ENCODE data around the gene FANCE.
A peak's percentile ranks its signal among the peaks of the same experiment; 100 is the strongest.

FANCE gene

DNA sequence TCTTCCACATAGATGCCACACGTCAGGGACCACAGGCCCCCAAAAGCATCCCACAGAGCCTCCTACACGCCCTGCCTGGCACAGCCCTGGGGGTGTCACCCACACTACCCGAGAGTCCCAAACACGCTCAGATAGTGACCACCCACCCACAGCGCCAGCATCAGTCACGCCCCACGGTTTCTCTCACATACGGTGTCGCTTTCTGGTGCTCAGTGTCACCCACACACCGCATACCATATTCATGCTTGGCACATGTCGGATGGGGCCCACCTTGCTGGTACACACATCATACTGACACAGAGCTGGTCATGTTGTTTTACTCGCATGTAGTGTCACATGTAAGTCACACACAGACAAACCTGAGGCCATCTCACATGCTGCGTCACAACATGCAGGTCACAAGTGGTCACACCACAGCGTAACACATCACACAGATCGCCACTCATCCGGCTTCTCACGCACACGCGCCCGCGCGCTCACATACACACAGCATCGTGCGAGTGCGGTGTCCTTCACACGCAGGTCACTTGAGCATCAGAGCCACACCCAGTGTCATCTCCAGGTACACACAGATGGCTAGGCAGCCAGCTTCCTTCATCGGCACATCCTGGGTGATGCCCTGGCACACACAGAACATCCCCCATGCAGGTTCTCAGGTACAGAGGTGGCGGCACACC is 41.3 kb downstream of the FANCE start:
- Histone ChIP-seq H3K9ac (ENCODE audit: low read length) (no peak overlapping the region), H3K4me1 (ENCODE audit: control insufficient read depth, insufficient read depth, low read length) (peaks cover 73% of the 10 kb centered on the region), H3K27ac (ENCODE audit: low read depth, low read length) (no peak overlapping the region), H3K9me3 (ENCODE audit: control insufficient read depth, insufficient read depth, low read depth, low read length) (no peaks in the 10 kb centered on the region), H3K4me3 (ENCODE audit: low read depth, low read length) (no peak overlapping the region), H3K36me3 (ENCODE audit: control insufficient read depth, insufficient read depth, low read length) (no peaks in the 10 kb centered on the region), H3K27me3 (ENCODE audit: control insufficient read depth, insufficient read depth, low read length) (peaks cover 5% of the 10 kb centered on the region)

DNA sequence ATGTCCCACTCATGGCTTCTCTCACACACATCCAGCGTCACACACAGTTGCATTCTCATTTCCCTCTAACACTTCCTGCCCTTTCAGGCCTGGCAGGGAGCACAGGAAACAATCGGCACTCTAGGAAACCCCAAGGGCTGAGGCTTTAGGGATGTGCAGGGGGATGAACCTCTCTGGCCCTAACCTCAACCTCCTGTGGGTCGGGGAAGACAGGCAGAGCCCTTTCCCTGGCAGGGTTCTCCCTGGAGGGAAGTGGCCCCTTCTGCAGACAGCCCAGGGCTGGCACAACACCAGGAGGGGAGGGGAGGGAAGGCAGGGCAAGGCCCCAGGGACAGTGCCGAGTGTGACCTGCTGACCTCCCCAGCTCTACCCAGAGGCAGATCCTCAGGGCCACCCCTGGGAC is 42.0 kb downstream of the FANCE start:
- Histone ChIP-seq H3K27me3 (ENCODE audit: control insufficient read depth, insufficient read depth, low read length) (peaks cover 12% of the 10 kb centered on the region), H3K4me1 (ENCODE audit: control insufficient read depth, insufficient read depth, low read length) (peaks cover 77% of the 10 kb centered on the region), H3K9me3 (ENCODE audit: control insufficient read depth, insufficient read depth, low read depth, low read length) (no peaks in the 10 kb centered on the region), H3K4me3 (ENCODE audit: low read depth, low read length) (no peak overlapping the region), H3K27ac (ENCODE audit: low read depth, low read length) (no peak overlapping the region), H3K36me3 (ENCODE audit: control insufficient read depth, insufficient read depth, low read length) (no peaks in the 10 kb centered on the region), H3K9ac (ENCODE audit: low read length) (no peak overlapping the region)

DNA sequence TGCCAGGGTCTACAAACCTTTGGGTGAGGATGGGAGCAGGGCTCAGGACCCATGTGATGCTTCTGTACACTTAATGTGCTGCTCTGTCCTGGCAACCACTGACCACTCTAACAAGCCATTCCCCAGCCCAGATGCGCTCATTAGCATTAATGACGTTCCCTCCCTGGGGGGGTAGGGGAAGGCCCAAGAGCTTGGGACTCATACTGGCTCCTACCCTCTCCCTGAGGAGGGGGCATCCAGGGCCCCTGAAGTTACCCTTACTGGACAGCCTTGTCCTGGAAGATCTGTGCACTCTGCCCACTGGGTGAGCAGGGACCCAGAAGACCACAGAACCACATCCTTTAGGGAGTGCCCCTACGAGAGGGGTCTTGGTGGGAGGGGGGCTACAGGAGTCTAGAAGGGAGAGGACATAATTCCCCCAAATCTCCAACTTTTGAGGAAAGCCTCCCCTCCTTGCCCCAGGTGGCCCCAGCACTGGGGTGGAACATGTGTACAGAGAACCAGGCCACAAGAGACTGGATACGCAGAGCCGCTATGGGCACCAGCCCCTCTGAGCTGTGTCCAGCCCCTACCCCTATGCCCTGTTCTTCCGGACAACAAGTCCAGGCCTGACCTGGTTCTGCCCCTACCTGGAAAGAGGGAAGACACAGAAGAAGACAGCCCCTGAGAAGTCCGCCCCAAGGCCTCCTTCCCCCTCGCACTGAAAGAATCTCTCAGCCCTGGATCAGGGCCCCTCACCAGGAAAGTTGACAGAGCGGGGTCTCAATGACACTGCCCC is 43.3 kb downstream of the FANCE start:
- Histone ChIP-seq H3K9me3 (ENCODE audit: control insufficient read depth, insufficient read depth, low read depth, low read length) (no peaks in the 10 kb centered on the region), H3K4me3 (ENCODE audit: low read depth, low read length) (peak overlapping the region; percentile 80), H3K27me3 (ENCODE audit: control insufficient read depth, insufficient read depth, low read length) (peaks cover 13% of the 10 kb centered on the region), H3K27ac (ENCODE audit: low read depth, low read length) (no peak overlapping the region; the same call in 1 of the 2 replicates), H3K36me3 (ENCODE audit: control insufficient read depth, insufficient read depth, low read length) (no peaks in the 10 kb centered on the region), H3K9ac (ENCODE audit: low read length) (peak overlapping the region; percentile 83), H3K4me1 (ENCODE audit: control insufficient read depth, insufficient read depth, low read length) (peaks cover 67% of the 10 kb centered on the region)

DNA sequence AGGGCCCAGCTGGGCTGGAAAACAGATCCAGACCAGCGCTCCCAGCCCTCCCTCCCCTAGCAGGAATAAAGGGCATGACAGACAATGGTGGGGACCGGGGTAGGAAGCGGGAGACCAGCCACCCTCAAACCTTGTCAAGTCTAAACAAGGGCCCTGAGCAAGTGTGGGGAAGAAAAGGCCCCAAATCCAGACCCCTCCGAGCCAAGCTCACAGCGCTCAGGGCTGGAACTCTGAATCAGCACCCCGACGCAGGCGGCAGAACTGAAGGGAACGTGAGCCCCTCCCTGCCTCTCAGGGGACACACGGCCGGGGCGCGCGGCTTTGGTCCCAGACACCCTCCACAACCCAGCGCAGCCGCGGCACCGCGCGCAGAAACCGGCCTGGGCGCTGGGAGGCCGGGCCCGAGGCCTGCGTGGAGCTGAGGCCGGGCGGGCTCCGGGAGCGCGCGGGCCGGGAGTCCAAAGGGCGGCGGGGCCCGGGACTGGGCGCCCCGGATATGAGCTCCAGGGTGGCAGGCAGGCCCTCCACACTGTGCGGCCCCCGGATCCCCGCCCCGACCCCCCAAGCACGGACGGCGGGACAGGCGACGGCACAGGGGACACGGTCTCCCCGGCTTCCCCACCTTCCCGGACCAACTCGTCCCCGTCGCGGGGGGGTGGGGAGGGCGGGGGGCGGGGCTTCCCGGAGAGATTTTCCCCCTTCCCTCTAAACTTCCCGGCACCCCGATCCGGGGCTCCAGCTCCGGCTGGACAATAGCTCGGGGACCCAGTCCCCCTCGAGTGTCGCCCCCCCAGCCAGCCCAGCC is 44.1 kb downstream of the FANCE start:
- H3K4me1 ChIP-seq (ENCODE audit: control insufficient read depth, insufficient read depth, low read length): peaks cover 67% of the 10 kb centered on the region

DNA sequence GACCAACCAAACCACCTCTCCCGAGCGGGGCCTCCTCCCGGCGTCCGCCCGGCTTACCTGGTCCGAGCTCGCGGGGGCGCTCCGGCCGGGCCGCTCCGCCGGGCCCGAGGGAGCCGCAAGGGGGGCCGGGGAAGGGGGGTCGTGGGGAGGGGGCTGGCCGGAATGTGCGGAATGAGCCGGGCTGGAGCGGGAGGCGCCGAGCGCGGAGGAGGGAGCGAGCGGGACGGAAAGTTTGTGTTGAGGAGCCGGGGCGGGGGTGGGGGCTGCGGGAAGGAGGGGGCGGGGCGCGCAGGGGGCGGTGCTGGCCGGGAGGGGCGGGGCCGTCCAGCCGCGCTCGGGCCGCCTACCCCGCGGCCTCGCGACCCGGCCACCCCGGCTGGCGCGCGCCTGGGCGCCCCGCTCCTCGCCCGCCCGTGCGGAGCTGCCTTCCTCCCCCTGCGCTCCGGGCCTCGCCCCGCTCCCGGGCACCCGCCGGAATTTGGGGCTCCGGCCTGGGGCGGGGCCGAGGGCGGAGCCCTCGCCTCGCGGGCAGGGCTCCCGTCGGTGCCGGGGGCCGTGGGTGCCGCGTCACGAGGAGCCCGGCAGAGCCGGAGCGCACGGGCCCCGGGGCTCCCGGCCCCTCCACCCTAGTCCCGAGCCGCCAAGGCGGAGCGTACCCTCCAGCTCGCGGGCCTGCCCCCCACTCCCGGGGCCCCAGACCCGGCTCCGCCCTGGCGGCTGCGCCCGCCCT is 44.9 kb downstream of the FANCE start, which contains the start of gene TEAD3:
TSS of gene TEAD3 (minus strand) at position 239 of the 730 bp plus-strand sequence.
- H3K27ac ChIP-seq (ENCODE audit: low read depth, low read length): peak within 1 kb of the TSS; percentile 93
- peak within 1 kb of the TSS; percentile 83 for H3K9ac ChIP-seq (ENCODE audit: low read length)
- peaks cover 60% of the 10 kb centered on the region for H3K4me1 ChIP-seq (ENCODE audit: control insufficient read depth, insufficient read depth, low read length)
- no peaks in the 10 kb centered on the region for H3K9me3 ChIP-seq (ENCODE audit: control insufficient read depth, insufficient read depth, low read depth, low read length)
- H3K36me3 ChIP-seq (ENCODE audit: control insufficient read depth, insufficient read depth, low read length): no peaks in the 10 kb centered on the region
- H3K27me3 ChIP-seq (ENCODE audit: control insufficient read depth, insufficient read depth, low read length): peaks cover 13% of the 10 kb centered on the region
- H3K4me3 ChIP-seq (ENCODE audit: low read depth, low read length): peak within 1 kb of the TSS; percentile 80

More for the DNA sequence above, 44.1 kb downstream of the FANCE start:
- Histone ChIP-seq H3K27me3 (ENCODE audit: control insufficient read depth, insufficient read depth, low read length) (peaks cover 13% of the 10 kb centered on the region), H3K4me3 (ENCODE audit: low read depth, low read length) (peak overlapping the region; percentile 80), H3K36me3 (ENCODE audit: control insufficient read depth, insufficient read depth, low read length) (no peaks in the 10 kb centered on the region), H3K9me3 (ENCODE audit: control insufficient read depth, insufficient read depth, low read depth, low read length) (no peaks in the 10 kb centered on the region), H3K27ac (ENCODE audit: low read depth, low read length) (no peak overlapping the region; the same call in 1 of the 2 replicates), H3K9ac (ENCODE audit: low read length) (peak overlapping the region; percentile 83)

DNA sequence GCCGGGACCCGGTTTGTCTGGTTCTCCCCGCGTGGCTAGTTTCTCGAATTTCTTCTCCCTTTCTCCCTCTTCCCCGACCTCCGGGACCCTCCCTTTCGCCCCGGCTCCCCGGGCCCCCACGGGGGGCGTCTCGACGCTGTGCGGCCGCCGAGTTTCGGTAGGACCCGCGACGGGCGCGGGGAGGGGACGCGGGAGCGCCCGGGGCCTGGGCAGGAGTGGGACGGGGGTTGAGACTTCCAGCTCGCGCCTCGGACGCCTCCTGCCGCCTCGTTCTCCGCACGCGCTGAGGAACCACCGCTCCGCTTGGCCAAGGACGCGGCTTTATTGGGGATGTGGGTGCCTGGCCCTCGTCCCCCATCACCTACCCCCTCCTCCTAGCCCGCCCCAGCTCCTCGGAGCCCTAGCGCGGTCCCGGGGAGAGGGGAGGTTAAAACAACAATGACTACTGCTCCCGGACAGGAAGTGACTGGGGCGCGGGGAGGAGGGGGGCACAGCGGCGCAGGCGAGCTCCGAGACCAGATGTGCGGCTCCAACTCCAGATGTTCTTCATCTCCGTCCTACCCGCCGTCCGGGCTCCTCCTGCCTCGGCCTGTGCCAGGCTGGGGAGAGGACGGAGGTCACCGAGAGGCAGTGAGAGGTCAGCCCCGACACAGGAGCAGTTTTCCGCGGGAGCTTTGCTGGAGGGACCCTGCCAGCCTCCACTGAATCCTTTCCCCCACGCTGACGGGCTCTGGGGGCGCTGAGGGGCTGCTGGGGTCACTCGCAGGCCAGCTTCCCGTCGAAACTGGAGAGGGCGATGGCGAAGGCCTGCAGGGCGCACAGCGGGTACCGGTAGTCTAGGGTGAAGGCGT is 45.7 kb downstream of the FANCE start:
- peaks cover 13% of the 10 kb centered on the region for H3K27me3 ChIP-seq (ENCODE audit: control insufficient read depth, insufficient read depth, low read length)
- H3K9me3 ChIP-seq (ENCODE audit: control insufficient read depth, insufficient read depth, low read depth, low read length): no peaks in the 10 kb centered on the region
- no peaks in the 10 kb centered on the region for H3K36me3 ChIP-seq (ENCODE audit: control insufficient read depth, insufficient read depth, low read length)
- H3K9ac ChIP-seq (ENCODE audit: low read length): peak overlapping the region; percentile 76
- H3K27ac ChIP-seq (ENCODE audit: low read depth, low read length): peak overlapping the region; percentile 93
- peaks cover 52% of the 10 kb centered on the region for H3K4me1 ChIP-seq (ENCODE audit: control insufficient read depth, insufficient read depth, low read length)
- H3K4me3 ChIP-seq (ENCODE audit: low read depth, low read length): peak overlapping the region; percentile 80

DNA sequence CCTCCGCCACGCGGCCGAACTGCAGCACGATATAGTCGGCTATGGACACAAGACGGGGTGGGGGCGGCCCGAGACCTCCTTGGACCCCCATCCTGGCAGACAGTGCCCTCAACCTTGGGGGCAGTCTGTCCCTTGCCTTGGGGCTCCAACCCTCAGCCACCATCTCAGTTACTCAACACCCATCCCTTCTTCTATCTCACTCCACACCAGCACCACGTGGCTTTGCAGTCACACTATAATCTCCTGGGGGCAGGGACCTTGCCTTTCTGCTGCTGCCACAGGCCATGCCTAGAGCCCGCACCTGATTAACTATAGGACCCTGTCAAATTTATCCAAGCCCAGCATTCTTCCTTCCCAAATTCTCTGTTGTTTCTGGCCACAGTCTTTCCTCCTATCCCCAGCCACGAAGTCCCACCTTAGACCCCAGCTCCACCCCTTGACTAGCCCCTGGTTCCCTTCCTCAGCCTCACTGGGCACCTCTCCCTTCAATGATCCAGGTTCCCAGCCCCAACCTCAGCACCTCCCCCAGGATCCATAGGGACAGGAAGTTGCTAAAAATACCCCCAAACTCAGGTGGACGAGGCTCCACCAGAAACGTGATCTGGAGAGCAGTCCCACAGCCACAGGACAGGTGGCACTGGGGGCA is 46.4 kb downstream of the FANCE start:
- Histone ChIP-seq H3K9me3 (ENCODE audit: control insufficient read depth, insufficient read depth, low read depth, low read length) (no peaks in the 10 kb centered on the region), H3K9ac (ENCODE audit: low read length) (peak overlapping the region; percentile 76), H3K4me3 (ENCODE audit: low read depth, low read length) (peak overlapping the region; percentile 80), H3K4me1 (ENCODE audit: control insufficient read depth, insufficient read depth, low read length) (peaks cover 45% of the 10 kb centered on the region), H3K36me3 (ENCODE audit: control insufficient read depth, insufficient read depth, low read length) (no peaks in the 10 kb centered on the region), H3K27ac (ENCODE audit: low read depth, low read length) (peak overlapping the region; percentile 93; the same call in 1 of the 2 replicates), H3K27me3 (ENCODE audit: control insufficient read depth, insufficient read depth, low read length) (peaks cover 13% of the 10 kb centered on the region)

DNA sequence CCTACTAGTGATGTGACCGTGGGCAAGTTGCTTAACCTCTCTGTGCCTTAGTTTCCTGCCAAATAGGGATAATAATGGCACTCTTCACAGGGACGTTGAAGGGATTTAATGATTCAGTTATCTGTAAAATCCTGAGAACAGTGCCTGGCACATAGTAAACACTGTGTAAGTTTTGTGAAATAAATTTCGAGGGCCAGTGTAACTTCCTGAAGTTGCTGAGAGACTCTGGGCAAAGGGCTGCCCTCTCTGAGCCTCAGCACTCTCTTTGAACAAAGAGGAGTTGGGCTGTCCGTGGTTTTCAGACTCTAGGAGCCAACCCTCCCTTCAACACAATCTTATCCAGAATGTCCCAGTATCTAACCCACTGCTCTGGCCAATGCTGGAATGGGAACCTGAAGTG is 47.2 kb downstream of the FANCE start:
- Histone ChIP-seq H3K4me3 (ENCODE audit: low read depth, low read length) (no peak overlapping the region), H3K9ac (ENCODE audit: low read length) (no peak overlapping the region), H3K27ac (ENCODE audit: low read depth, low read length) (no peak overlapping the region), H3K4me1 (ENCODE audit: control insufficient read depth, insufficient read depth, low read length) (peaks cover 37% of the 10 kb centered on the region), H3K36me3 (ENCODE audit: control insufficient read depth, insufficient read depth, low read length) (no peaks in the 10 kb centered on the region), H3K27me3 (ENCODE audit: control insufficient read depth, insufficient read depth, low read length) (peaks cover 13% of the 10 kb centered on the region), H3K9me3 (ENCODE audit: control insufficient read depth, insufficient read depth, low read depth, low read length) (no peaks in the 10 kb centered on the region)

DNA sequence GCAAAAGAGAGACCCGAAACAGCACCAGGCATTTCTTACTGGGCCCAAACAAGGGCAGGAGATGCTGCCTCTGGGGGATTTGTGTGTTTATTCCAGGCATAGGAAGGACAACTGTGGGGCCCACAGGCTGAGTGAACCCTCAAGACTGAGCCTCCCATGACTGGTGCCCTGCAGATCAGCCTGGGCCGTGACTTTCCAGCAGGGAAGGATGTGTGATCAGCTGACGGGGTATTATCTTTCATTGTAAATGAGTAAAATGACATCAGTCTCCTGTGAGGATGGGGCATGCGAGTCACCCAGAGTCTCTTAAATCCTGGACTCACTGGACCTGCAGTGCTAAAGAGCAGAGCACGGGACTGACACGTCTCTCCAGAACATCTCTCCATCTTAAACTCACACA is 48.6 kb downstream of the FANCE start:
- Histone ChIP-seq H3K9ac (ENCODE audit: low read length) (no peak overlapping the region), H3K4me3 (ENCODE audit: low read depth, low read length) (no peak overlapping the region), H3K9me3 (ENCODE audit: control insufficient read depth, insufficient read depth, low read depth, low read length) (no peaks in the 10 kb centered on the region), H3K36me3 (ENCODE audit: control insufficient read depth, insufficient read depth, low read length) (no peaks in the 10 kb centered on the region), H3K4me1 (ENCODE audit: control insufficient read depth, insufficient read depth, low read length) (peaks cover 26% of the 10 kb centered on the region), H3K27me3 (ENCODE audit: control insufficient read depth, insufficient read depth, low read length) (peaks cover 13% of the 10 kb centered on the region), H3K27ac (ENCODE audit: low read depth, low read length) (no peak overlapping the region)
